ENCODE results near the gene RBBP8NL.

DNA sequence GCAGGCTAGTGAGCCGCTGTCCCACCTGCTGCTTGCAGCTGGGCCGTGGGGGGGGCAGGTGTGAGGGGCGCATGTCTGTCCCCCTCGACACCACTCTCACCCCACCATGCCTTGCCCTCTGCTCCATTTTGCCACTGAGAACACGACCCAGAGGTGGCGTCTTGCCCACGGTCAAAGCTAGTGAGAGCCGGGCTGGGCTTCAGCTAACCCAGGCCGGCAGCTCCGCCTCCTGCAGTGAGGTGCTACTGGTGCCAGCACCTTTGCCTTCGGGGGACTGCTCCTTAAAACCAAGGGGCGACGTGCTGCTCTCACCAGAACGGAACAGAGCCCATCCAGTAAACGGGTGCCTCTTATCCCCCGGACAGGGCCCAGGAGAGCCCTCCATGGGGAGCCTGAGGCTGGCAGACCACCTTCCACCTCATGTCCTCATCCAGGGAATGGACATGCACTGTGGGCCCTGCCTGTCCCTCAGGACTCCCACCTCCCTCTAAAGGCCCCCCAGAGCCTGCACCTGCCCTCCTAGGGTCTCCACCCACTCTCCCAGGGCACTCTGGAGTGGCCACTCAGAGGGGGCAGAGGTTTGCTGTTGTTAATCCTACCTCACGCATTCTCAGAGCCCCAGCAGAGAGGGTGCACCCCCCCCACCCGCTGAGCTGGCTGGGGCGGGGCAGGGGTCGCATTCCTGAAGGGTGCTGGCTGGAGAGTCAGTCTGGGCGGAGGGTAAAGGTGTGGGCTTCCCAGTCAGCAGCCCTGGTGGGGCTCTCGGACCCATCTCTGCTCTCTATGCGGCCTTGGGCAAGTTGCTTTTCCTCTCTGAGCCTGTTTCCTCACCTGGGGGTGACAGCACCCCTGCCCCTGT, 2.9 kb downstream of the RBBP8NL start:
- no peak for TF ChIP-seq POLR2A (IDR thresholded peaks at IDR 0.05; ENCODE audit: low read depth, low read length)
- no peak for TF ChIP-seq TAF1 (IDR thresholded peaks at IDR 0.05; ENCODE audit: borderline replicate concordance, low read depth, low read length)

Measured in GM12892 (cell line).